HepG2 (cell line): ENCODE measurements around the gene PIP5KL1. TPM values are rescaled to one million over a fixed set of nuclear protein-coding genes. Genes with fewer than 3 reads are reported as not detected.

Experiments used
- AGO2 ChIP-seq: fragments of 200-400 bp; formaldehyde crosslinking; optimal IDR thresholded peaks from 2 replicates; pipeline ENCODE3; 2017; ENCODE audit warnings: mild to moderate bottlenecking, low read depth, low read length, moderate library complexity
- CREM ChIP-seq, 2 experiments: sonication (generic) in 1 of 2; formaldehyde crosslinking in 1 of 2; IDR thresholded peaks; 2 replicates each; pipeline versions ENCODE4 v1.4.0 to v1.6.1; 2016 to 2020; ENCODE audit warnings: antibody characterized with exemption in 1 of 2, mild to moderate bottlenecking in 1 of 2, missing genetic modification reagents in 1 of 2
- FOXM1 ChIP-seq: sonication (generic); formaldehyde crosslinking; IDR thresholded peaks from 2 replicates; pipeline ENCODE4 v1.5.0; 2020; ENCODE audit warnings: missing genetic modification reagents
- GTF2F1 ChIP-seq: fragments of 150-350 bp; IDR thresholded peaks from 2 replicates; pipeline ENCODE4 v1.6.1; 2014; ENCODE audit warnings: low read length
- HNF4A ChIP-seq: sonication (generic); formaldehyde crosslinking; IDR thresholded peaks from 2 replicates; pipeline ENCODE4 v1.4.0; 2020; ENCODE audit warnings: missing genetic modification reagents
- HOXA3 ChIP-seq: sonication (generic); formaldehyde crosslinking; IDR thresholded peaks from 2 replicates; pipeline ENCODE4 v1.5.0; 2020; ENCODE audit warnings: missing genetic modification reagents
- ISL2 ChIP-seq: sonication (generic); formaldehyde crosslinking; IDR thresholded peaks from 2 replicates; pipeline ENCODE4 v1.5.0; 2020; ENCODE audit warnings: missing genetic modification reagents
- MLLT10 ChIP-seq: sonication (generic); formaldehyde crosslinking; IDR thresholded peaks from 2 replicates; pipeline ENCODE4 v1.4.0; 2020; ENCODE audit warnings: missing genetic modification reagents
- MYC ChIP-seq: sonication (generic); formaldehyde crosslinking; IDR thresholded peaks from 2 replicates; pipeline ENCODE4 v1.9.0; 2021; ENCODE audit warnings: missing genetic modification reagents, borderline replicate concordance
- SALL1 ChIP-seq: sonication (generic); formaldehyde crosslinking; IDR thresholded peaks from 2 replicates; pipeline ENCODE4 v1.8.0; 2022; ENCODE audit warnings: mild to moderate bottlenecking, missing genetic modification reagents
- TEAD3 ChIP-seq: optimal IDR thresholded peaks from 2 replicates; pipeline ENCODE3; 2016; ENCODE audit warnings: borderline replicate concordance
- ZFP36 ChIP-seq: fragments of 150-350 bp; IDR thresholded peaks from 2 replicates; pipeline ENCODE4 v1.6.1; 2018; ENCODE audit warnings: borderline replicate concordance, low read length, low read depth; ENCODE audit not compliant: partially characterized antibody
- ZNF619 ChIP-seq: sonication (generic); formaldehyde crosslinking; IDR thresholded peaks from 2 replicates; pipeline ENCODE4 v1.4.0; 2020; ENCODE audit warnings: mild to moderate bottlenecking, missing genetic modification reagents
- ZNF724P ChIP-seq: sonication (generic); formaldehyde crosslinking; IDR thresholded peaks from 2 replicates; pipeline ENCODE4 v1.8.0; 2022; ENCODE audit warnings: missing genetic modification reagents, borderline replicate concordance
- ZNF816 ChIP-seq: sonication (generic); formaldehyde crosslinking; IDR thresholded peaks from 2 replicates; pipeline ENCODE4 v1.8.0; 2022; ENCODE audit warnings: missing genetic modification reagents, mild to moderate bottlenecking, borderline replicate concordance
- polyA plus RNA-seq, 8 experiments: library from polyadenylated mRNA; depleted of rRNA in 3 of 8; stranded (reverse) in 7 of 8; unstranded in 1 of 8; fragments of >200 nt; fragmentation: Illumina TruSeq in 4 of 8; extraction: Trizol in 4 of 8; gene quantifications; 2 replicates each; pipeline versions ENCODE4 v1.2.1 to v1.2.3, GENCODE V29; 2011 to 2016; ENCODE audit warnings: low read depth in 4 of 8, missing spikeins in 1 of 8, mixed read lengths in 1 of 8; ENCODE audit not compliant: insufficient read depth in 1 of 8
- total RNA-seq, 5 experiments: library from RNA; depleted of rRNA; stranded (reverse); fragments of >200 nt; fragmentation: Illumina TruSeq; extraction: Trizol; gene quantifications; 2 replicates each; pipeline ENCODE4 v1.2.3, GENCODE V29; 2016; ENCODE audit warnings: low read depth in 1 of 5
- TF ChIP-seq, protein P1 (sequence below): sonication (generic); formaldehyde crosslinking; IDR thresholded peaks from 2 replicates; pipeline ENCODE4 v1.4.0; 2020; ENCODE audit warnings: missing genetic modification reagents, mild to moderate bottlenecking, borderline replicate concordance
- TF ChIP-seq, protein P2 (sequence below): sonication (generic); formaldehyde crosslinking; IDR thresholded peaks from 2 replicates; pipeline ENCODE4 v1.4.0; 2020; ENCODE audit warnings: mild to moderate bottlenecking, missing genetic modification reagents
- TF ChIP-seq, protein P3 (sequence below): sonication (generic); formaldehyde crosslinking; IDR thresholded peaks from 2 replicates; pipeline ENCODE4 v1.4.0; 2020; ENCODE audit warnings: missing genetic modification reagents
- TF ChIP-seq, protein P4 (sequence below): sonication (generic); formaldehyde crosslinking; IDR thresholded peaks from 2 replicates; pipeline ENCODE4 v1.5.0; 2020; ENCODE audit warnings: mild to moderate bottlenecking, missing genetic modification reagents
- TF ChIP-seq, protein P5 (sequence below): sonication (generic); formaldehyde crosslinking; IDR thresholded peaks from 2 replicates; pipeline ENCODE4 v1.4.0; 2020; ENCODE audit warnings: mild to moderate bottlenecking, missing genetic modification reagents

The PIP5KL1 gene
- total and polyA plus RNA-seq, 2 of the 13 experiments (the other 11 are each of a cell fraction or from before 2014, with no cell fraction given), result 0.20 to 0.49 TPM

DNA sequence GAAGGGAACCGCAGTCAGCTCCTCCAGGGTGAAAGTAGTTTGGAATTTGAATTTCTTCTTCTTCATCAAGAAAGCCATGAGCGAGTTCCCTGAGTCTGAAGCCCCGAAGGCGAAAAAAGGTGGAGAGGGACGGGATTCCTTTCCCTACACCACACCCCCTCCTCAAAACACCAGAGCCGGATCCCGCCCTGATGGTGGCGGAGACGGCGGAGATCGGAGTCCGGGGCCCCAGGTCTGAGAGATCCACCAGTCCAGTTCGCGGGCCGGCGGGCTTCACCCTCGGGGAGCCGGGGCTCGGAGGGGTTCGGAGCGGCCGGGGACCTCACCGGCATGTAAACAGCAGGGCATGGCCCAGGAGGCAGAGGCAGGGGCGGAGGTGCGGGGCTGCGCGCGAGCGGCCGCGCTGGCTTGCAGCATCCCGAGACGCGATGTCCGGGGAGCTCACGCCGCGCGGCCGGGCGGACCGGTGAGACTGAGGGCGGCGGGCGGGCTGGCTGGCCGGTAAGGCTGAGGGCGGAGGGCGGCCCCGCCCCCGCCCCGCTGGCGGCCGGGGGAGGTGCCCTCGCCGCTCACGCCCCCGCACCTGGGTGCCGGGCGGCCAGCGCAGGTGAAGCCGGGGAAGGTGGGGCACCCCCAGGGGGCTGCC, 49.6 kb upstream of the PIP5KL1 start (continued):
- TF ChIP-seq, protein P1, sequence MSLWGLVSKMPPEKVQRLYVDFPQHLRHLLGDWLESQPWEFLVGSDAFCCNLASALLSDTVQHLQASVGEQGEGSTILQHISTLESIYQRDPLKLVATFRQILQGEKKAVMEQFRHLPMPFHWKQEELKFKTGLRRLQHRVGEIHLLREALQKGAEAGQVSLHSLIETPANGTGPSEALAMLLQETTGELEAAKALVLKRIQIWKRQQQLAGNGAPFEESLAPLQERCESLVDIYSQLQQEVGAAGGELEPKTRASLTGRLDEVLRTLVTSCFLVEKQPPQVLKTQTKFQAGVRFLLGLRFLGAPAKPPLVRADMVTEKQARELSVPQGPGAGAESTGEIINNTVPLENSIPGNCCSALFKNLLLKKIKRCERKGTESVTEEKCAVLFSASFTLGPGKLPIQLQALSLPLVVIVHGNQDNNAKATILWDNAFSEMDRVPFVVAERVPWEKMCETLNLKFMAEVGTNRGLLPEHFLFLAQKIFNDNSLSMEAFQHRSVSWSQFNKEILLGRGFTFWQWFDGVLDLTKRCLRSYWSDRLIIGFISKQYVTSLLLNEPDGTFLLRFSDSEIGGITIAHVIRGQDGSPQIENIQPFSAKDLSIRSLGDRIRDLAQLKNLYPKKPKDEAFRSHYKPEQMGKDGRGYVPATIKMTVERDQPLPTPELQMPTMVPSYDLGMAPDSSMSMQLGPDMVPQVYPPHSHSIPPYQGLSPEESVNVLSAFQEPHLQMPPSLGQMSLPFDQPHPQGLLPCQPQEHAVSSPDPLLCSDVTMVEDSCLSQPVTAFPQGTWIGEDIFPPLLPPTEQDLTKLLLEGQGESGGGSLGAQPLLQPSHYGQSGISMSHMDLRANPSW, result no peak
- TF ChIP-seq GTF2F1 (no peak), ZNF816 (0 out of 2 replicates have a peak, but pooled peaks have one; percentile 63), SALL1 (CRISPR knock-in tag) (peak; percentile 6; the same call in 1 of the 2 replicates), MLLT10 (no peak), HNF4A (CRISPR knock-in tag) (no peak; the same call in 1 of the 2 replicates), TEAD3 (CRISPR knock-in tag) (no peak), CREM (IDR thresholded peaks at IDR 0.05) (no peak), CREM (CRISPR knock-in tag; IDR thresholded peaks at IDR 0.05) (no peak), AGO2 (peak; percentile 20), MYC (CRISPR knock-in tag) (no peak), ZFP36 (no peak), ZNF724P (CRISPR knock-in tag) (peak; percentile 44; the same call in 1 of the 2 replicates), ISL2 (0 out of 2 replicates have a peak, but pooled peaks have one; percentile 20), HOXA3 (CRISPR knock-in tag) (0 out of 2 replicates have a peak, but pooled peaks have one; percentile 17), FOXM1 (CRISPR knock-in tag) (no peak), ZNF619 (no peak)
- TF ChIP-seq, protein P2, sequence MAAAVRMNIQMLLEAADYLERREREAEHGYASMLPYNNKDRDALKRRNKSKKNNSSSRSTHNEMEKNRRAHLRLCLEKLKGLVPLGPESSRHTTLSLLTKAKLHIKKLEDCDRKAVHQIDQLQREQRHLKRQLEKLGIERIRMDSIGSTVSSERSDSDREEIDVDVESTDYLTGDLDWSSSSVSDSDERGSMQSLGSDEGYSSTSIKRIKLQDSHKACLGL, result no peak
- TF ChIP-seq, protein P3, sequence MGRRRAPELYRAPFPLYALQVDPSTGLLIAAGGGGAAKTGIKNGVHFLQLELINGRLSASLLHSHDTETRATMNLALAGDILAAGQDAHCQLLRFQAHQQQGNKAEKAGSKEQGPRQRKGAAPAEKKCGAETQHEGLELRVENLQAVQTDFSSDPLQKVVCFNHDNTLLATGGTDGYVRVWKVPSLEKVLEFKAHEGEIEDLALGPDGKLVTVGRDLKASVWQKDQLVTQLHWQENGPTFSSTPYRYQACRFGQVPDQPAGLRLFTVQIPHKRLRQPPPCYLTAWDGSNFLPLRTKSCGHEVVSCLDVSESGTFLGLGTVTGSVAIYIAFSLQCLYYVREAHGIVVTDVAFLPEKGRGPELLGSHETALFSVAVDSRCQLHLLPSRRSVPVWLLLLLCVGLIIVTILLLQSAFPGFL (CRISPR knock-in tag), result no peak
- TF ChIP-seq, protein P4, sequence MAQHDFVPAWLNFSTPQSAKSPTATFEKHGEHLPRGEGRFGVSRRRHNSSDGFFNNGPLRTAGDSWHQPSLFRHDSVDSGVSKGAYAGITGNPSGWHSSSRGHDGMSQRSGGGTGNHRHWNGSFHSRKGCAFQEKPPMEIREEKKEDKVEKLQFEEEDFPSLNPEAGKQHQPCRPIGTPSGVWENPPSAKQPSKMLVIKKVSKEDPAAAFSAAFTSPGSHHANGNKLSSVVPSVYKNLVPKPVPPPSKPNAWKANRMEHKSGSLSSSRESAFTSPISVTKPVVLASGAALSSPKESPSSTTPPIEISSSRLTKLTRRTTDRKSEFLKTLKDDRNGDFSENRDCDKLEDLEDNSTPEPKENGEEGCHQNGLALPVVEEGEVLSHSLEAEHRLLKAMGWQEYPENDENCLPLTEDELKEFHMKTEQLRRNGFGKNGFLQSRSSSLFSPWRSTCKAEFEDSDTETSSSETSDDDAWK (CRISPR knock-in tag), result no peak
- TF ChIP-seq, protein P5, sequence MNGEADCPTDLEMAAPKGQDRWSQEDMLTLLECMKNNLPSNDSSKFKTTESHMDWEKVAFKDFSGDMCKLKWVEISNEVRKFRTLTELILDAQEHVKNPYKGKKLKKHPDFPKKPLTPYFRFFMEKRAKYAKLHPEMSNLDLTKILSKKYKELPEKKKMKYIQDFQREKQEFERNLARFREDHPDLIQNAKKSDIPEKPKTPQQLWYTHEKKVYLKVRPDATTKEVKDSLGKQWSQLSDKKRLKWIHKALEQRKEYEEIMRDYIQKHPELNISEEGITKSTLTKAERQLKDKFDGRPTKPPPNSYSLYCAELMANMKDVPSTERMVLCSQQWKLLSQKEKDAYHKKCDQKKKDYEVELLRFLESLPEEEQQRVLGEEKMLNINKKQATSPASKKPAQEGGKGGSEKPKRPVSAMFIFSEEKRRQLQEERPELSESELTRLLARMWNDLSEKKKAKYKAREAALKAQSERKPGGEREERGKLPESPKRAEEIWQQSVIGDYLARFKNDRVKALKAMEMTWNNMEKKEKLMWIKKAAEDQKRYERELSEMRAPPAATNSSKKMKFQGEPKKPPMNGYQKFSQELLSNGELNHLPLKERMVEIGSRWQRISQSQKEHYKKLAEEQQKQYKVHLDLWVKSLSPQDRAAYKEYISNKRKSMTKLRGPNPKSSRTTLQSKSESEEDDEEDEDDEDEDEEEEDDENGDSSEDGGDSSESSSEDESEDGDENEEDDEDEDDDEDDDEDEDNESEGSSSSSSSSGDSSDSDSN (CRISPR knock-in tag), result 0 out of 2 replicates have a peak, but pooled peaks have one; percentile 67
